GM12878 (cell line): ENCODE measurements around the gene JCHAIN. TPM values are rescaled to one million over a fixed set of nuclear protein-coding genes. Genes with fewer than 3 reads are reported as not detected.

Experiments
- ATAC-seq: fragments of 200-7000 bp; cut with Tn5 transposase; 3 replicates; pipeline ENCODE4 v1.9.1; 2020; ENCODE audit warnings: mild to moderate bottlenecking, moderate library complexity
- BruUV-seq: library from RNA; stranded (reverse); fragments of 400-500 nt; replicated peaks from 2 replicates; lab custom pipeline; 2021; lab: Mats Ljungman, UMichigan
- CTCF ChIA-PET: fragments of 300-600 bp; sonication (Branson Sonifier 250); formaldehyde crosslinking; extraction: SDS; loops from one replicate; lab custom pipeline; 2021; ENCODE audit warnings: inconsistent platforms; lab: Yijun Ruan, JAX
- POLR2A ChIA-PET: fragments of 350-600 bp; formaldehyde crosslinking; extraction: SDS; loops from one replicate; lab custom pipeline; 2021; ENCODE audit warnings: inconsistent platforms; lab: Charles Lee
- RAD21 ChIA-PET: fragments of 300-600 bp; sonication (Branson Sonifier 250); formaldehyde crosslinking; loops from one replicate; lab custom pipeline; 2023; ENCODE audit warnings: antibody characterized with exemption; ENCODE audit not compliant: unreplicated experiment; lab: Charles Lee
- SMC1A ChIA-PET: fragments of 300-600 bp; sonication (Branson Sonifier 250); formaldehyde crosslinking; loops from one replicate; lab custom pipeline; 2023; ENCODE audit not compliant: unreplicated experiment, uncharacterized antibody; lab: Charles Lee
- DNase-seq: peaks from one replicate; pipeline ENCODE4 v3.0.0-alpha.2; 2011; ENCODE audit warnings: low read depth, low spot score
- FAIRE-seq: peaks from 3 replicates; lab custom pipeline; 2011; peaks lifted over from hg19 to GRCh38; lab: Jason Lieb, UNC
- H2AFZ ChIP-seq: 2 replicates; pipeline ENCODE4 v1.6.0; 2011; ENCODE audit warnings: low read depth, low read length, control low read depth; ENCODE audit not compliant: control insufficient read depth
- H3K27ac ChIP-seq: 2 replicates; pipeline ENCODE4 v1.5.1; 2011; ENCODE audit warnings: control low read depth; ENCODE audit not compliant: control insufficient read depth, insufficient read depth
- H3K27me3 ChIP-seq, 2 experiments: replicated peaks in 1 of 2; 2 replicates each; pipeline versions ENCODE4 v1.6.0 to v1.6.1; 2011; ENCODE audit warnings: low read length in 1 of 2; ENCODE audit not compliant: control insufficient read depth in 2 of 2, insufficient read depth in 2 of 2
- H3K36me3 ChIP-seq, 2 experiments: 2 replicates each; pipeline ENCODE4 v1.5.1; 2011; ENCODE audit warnings: low read length in 1 of 2; ENCODE audit not compliant: control insufficient read depth in 2 of 2, insufficient read depth in 2 of 2
- H3K4me1 ChIP-seq: 2 replicates; pipeline ENCODE4 v1.6.1; 2011; ENCODE audit warnings: mild to moderate bottlenecking, low read length, moderate library complexity, mixed read lengths; ENCODE audit not compliant: control insufficient read depth, insufficient read depth
- H3K4me2 ChIP-seq: 2 replicates; pipeline ENCODE4 v1.6.0; 2011; ENCODE audit warnings: control low read depth; ENCODE audit not compliant: control insufficient read depth, insufficient read depth
- H3K4me3 ChIP-seq: fragments of 200-600 bp; sonication (generic); 2 replicates; pipeline ENCODE4 v1.5.1; 2016
- H3K79me2 ChIP-seq: 2 replicates; pipeline ENCODE4 v1.6.0; 2011; ENCODE audit warnings: low read length; ENCODE audit not compliant: control insufficient read depth, insufficient read depth
- H3K9ac ChIP-seq: 2 replicates; pipeline ENCODE4 v1.8.0; 2011; ENCODE audit warnings: low read length, control low read depth, mixed read lengths; ENCODE audit not compliant: control insufficient read depth, insufficient read depth
- H3K9me3 ChIP-seq: replicated peaks from 3 replicates; pipeline ENCODE4 v1.5.1; 2011; ENCODE audit warnings: mild to moderate bottlenecking, low read length; ENCODE audit not compliant: control insufficient read depth, insufficient read depth
- H4K20me1 ChIP-seq: 2 replicates; pipeline ENCODE4 v1.6.0; 2011; ENCODE audit not compliant: control insufficient read depth, insufficient read depth
- BHLHE40 ChIP-seq, 2 experiments: fragments of 450-650 bp in 1 of 2; IDR thresholded peaks; 2 replicates each; pipeline ENCODE4 v1.6.1; 2011 to 2017; ENCODE audit warnings: low read depth in 2 of 2, borderline replicate concordance in 1 of 2, improper control_type of control experiment in 1 of 2, low read length in 1 of 2, mild to moderate bottlenecking in 1 of 2
- CBX5 ChIP-seq: sonication (generic); IDR thresholded peaks from 2 replicates; pipeline ENCODE4 v1.6.1; 2016; ENCODE audit warnings: low read depth, moderate library complexity, mild to moderate bottlenecking, inconsistent platforms
- EED ChIP-seq: sonication (generic); IDR thresholded peaks from 2 replicates; pipeline ENCODE4 v1.6.1; 2016; ENCODE audit warnings: antibody characterized with exemption, low read depth
- ELK1 ChIP-seq: IDR thresholded peaks from 2 replicates; pipeline ENCODE4 v1.6.1; 2012; ENCODE audit warnings: low read depth, low read length, improper control_type of control experiment
- ESRRA ChIP-seq: IDR thresholded peaks from 2 replicates; pipeline ENCODE4 v1.6.1; 2012; ENCODE audit warnings: mild to moderate bottlenecking, low read length, improper control_type of control experiment
- KLF5 ChIP-seq: fragments of 450-650 bp; IDR thresholded peaks from 2 replicates; pipeline ENCODE4 v1.6.1; 2014; ENCODE audit warnings: mild to moderate bottlenecking; ENCODE audit not compliant: partially characterized antibody
- LARP7 ChIP-seq: fragments of 450-650 bp; IDR thresholded peaks from 2 replicates; pipeline ENCODE4 v1.6.1; 2017; ENCODE audit warnings: mild to moderate bottlenecking
- SPI1 ChIP-seq: IDR thresholded peaks from 2 replicates; pipeline ENCODE4 v1.6.1; 2011; ENCODE audit warnings: low read depth, mild to moderate bottlenecking, low read length, moderate library complexity, borderline replicate concordance; ENCODE audit not compliant: insufficient read depth
- WRNIP1 ChIP-seq: IDR thresholded peaks from 2 replicates; pipeline ENCODE4 v1.6.1; 2011; ENCODE audit warnings: low read depth, low read length, improper control_type of control experiment, borderline replicate concordance
- WGBS: methylation state at CpG from one replicate; pipeline ENCODE4 v1.1.6; 2016; ENCODE audit warnings: low lambda C conversion rate; ENCODE audit not compliant: insufficient replicate concordance, insufficient coverage; ENCODE audit errors: missing lambda C conversion rate; 5-methylcytosine and 5-hydroxymethylcytosine counted together
- in situ Hi-C: fragments of 300-500 bp; cut with MboI; formaldehyde crosslinking; loops from 9 replicates; pipeline ENCODE4 v1.14.3; 2018; ENCODE audit warnings: mixed read lengths
- intact Hi-C: fragments of 100-400 bp; cut with micrococcal nuclease; formaldehyde crosslinking; loops from one replicate; pipeline ENCODE4 v1.14.2; 2022; ENCODE audit not compliant: unreplicated experiment
- polyA plus RNA-seq, 11 experiments: library from polyadenylated mRNA; depleted of rRNA in 4 of 11; unstranded in 6 of 11; stranded (reverse) in 5 of 11; fragments of >200 nt; fragmentation: Nextera tagmentation in 4 of 11; fragmentation: Illumina TruSeq in 1 of 11; extraction: Ambion mirVana in 4 of 11; extraction: Trizol in 1 of 11; gene quantifications; 1 replicate in 1 of 11; 2 replicates in 10 of 11; pipeline versions ENCODE4 v1.2.1 to v1.2.3, GENCODE V29; 2011 to 2016; ENCODE audit warnings: inconsistent platforms in 2 of 11, missing spikeins in 2 of 11, low read depth in 1 of 11
- total RNA-seq, 4 experiments: library from RNA; depleted of rRNA in 3 of 4; stranded (reverse); fragments of >200 nt in 3 of 4; fragmentation: Illumina TruSeq in 1 of 4; extraction: Trizol in 1 of 4; gene quantifications; 2 replicates each; pipeline versions ENCODE4 v1.2.1 to v1.2.3, GENCODE V29; 2013 to 2021

JCHAIN gene
- total and polyA plus RNA-seq, 10 of the 15 experiments (the other 5 are each of a cell fraction or from before 2014, with no cell fraction given): 188 to 1,045 (median 486) TPM

GRCh38 chr4:70607334-70607853 is 58.9 kb downstream of the JCHAIN start:
- no peak overlapping the region for H3K4me2 ChIP-seq
- no peak for FAIRE-seq
- in situ Hi-C loops: loop anchor here (25.0 kb wide), 2 partner anchors 1105 to 1680 kb away; no protein-coding TSS in a partner anchor
- H3K36me3 ChIP-seq: no peaks in the 10 kb centered on the region
- H3K79me2 ChIP-seq: no peaks in the 10 kb centered on the region
- POLR2A ChIA-PET: no interaction called here
- H2AFZ ChIP-seq: no peak overlapping the region
- H3K4me1 ChIP-seq: no peaks in the 10 kb centered on the region
- H4K20me1 ChIP-seq: no peaks in the 10 kb centered on the region
- no peak for ATAC-seq
- H3K4me3 ChIP-seq: no peak overlapping the region
- no TSS peak for BruUV-seq
- SMC1A ChIA-PET: interaction anchor here (0.9 to 2.8 kb wide), 2 partner anchors 82 to 402 kb away, joined by 3 to 8 read pairs; no protein-coding TSS in a partner anchor
- TF ChIP-seq ELK1 (no peak), KLF5 (no peak), BHLHE40 (IDR thresholded peaks at IDR 0.05; ENCODE audit: borderline replicate concordance in 1 of 2, low read depth in 2 of 2, low read length in 1 of 2) (no peak), SPI1 (no peak), ESRRA (no peak), EED (no peak), CBX5 (no peak), LARP7 (no peak), WRNIP1 (no peak)
- H3K27me3 ChIP-seq: no peaks in the 10 kb centered on the region
- 48% methylated on average over 3 of the region's 3 CpGs for WGBS
- intact Hi-C loops: loop anchor here (10.0 kb wide), 2 partner anchors 577 to 1697 kb away; no protein-coding TSS in a partner anchor
- no peak overlapping the region for H3K27ac ChIP-seq
- H3K9ac ChIP-seq: no peak overlapping the region
- H3K9me3 ChIP-seq: no peaks in the 10 kb centered on the region
- RAD21 ChIA-PET: interaction anchor here (1.4 kb wide), 1 partner anchor 9 kb away, joined by 3 read pairs; no protein-coding TSS in a partner anchor
- CTCF ChIA-PET: interaction anchor here (1.7 kb wide), 1 partner anchor 21 kb away, joined by 6 read pairs; the partner anchor contains the start of gene ENAM
- no peak for DNase-seq
